Measurements from ENCODE around the gene NUP188.

The NUP188 gene

GRCh38 chr9:129006328-129007034, 59.0 kb downstream of the NUP188 start:
- peak; percentile 54 for DNase-seq

- no peak for DNase-seq
Measured at GRCh38 chr9:129007035-129007765, 59.7 kb downstream of the NUP188 start.

- DNase-seq: no peak
Measured at GRCh38 chr9:129007766-129008468, 60.4 kb downstream of the NUP188 start.

GRCh38 chr9:129008469-129008965, 61.0 kb downstream of the NUP188 start:
- no peak for DNase-seq

GRCh38 chr9:129008986-129009583, 61.6 kb downstream of the NUP188 start:
- no peak for DNase-seq

GRCh38 chr9:129009584-129010141, 62.2 kb downstream of the NUP188 start:
- DNase-seq: no peak

GRCh38 chr9:129010267-129010975, 62.9 kb downstream of the NUP188 start:
- DNase-seq: no peak

GRCh38 chr9:129011170-129011569, 63.7 kb downstream of the NUP188 start:
- no peak for DNase-seq

GRCh38 chr9:129011761-129012181, 64.3 kb downstream of the NUP188 start:
- DNase-seq: no peak

GRCh38 chr9:129012343-129012742, 64.8 kb downstream of the NUP188 start:
- no peak for DNase-seq

- DNase-seq: no peak
Measured at GRCh38 chr9:129012893-129013448, 65.5 kb downstream of the NUP188 start.

- DNase-seq: no peak
Measured at GRCh38 chr9:129013674-129014073, 66.2 kb downstream of the NUP188 start.

GRCh38 chr9:129014124-129014523, 66.6 kb downstream of the NUP188 start:
- DNase-seq: no peak

GRCh38 chr9:129014608-129015007, 67.1 kb downstream of the NUP188 start:
- DNase-seq: no peak

- no peak for DNase-seq
Measured at GRCh38 chr9:129021091-129021490, 73.6 kb downstream of the NUP188 start.

GRCh38 chr9:129022037-129022436, 74.5 kb downstream of the NUP188 start:
- DNase-seq: no peak

- DNase-seq: no peak
Measured at GRCh38 chr9:129023036-129023907, 75.8 kb downstream of the NUP188 start.

GRCh38 chr9:129023908-129024233, 76.4 kb downstream of the NUP188 start:
- no peak for DNase-seq

GRCh38 chr9:129026442-129027223, 79.1 kb downstream of the NUP188 start:
- DNase-seq: peak; percentile 65

Data from right kidney (tissue), 1 donor.